K562 (cell line): ENCODE results near the gene SOWAHC.

Experiments
- CTBP1 ChIP-seq: fragments of 450-650 bp; IDR thresholded peaks from 2 replicates; pipeline ENCODE4 v1.6.1; 2016; ENCODE audit warnings: borderline replicate concordance
- EP300 ChIP-seq: IDR thresholded peaks from 2 replicates; pipeline ENCODE4 v1.6.1; 2012; ENCODE audit warnings: low read length, improper control_type of control experiment
- ETV6 ChIP-seq, 3 experiments: fragments of 150-350 bp in 1 of 3; sonication (generic) in 1 of 3; formaldehyde crosslinking in 1 of 3; IDR thresholded peaks; 2 replicates each; pipeline versions ENCODE4 v1.6.1 to v1.8.0; 2014 to 2022; ENCODE audit warnings: borderline replicate concordance in 2 of 3, low read depth in 2 of 3, antibody characterized with exemption in 1 of 3, low read length in 1 of 3, mild to moderate bottlenecking in 1 of 3, missing genetic modification reagents in 1 of 3
- IRF1 ChIP-seq: sonication (generic); formaldehyde crosslinking; IDR thresholded peaks from 2 replicates; pipeline ENCODE4 v1.8.0; 2022; ENCODE audit warnings: missing genetic modification reagents, mild to moderate bottlenecking, borderline replicate concordance
- KAT2B ChIP-seq: IDR thresholded peaks from one replicate; pipeline ENCODE4 v1.6.1; 2012; ENCODE audit warnings: low read depth, mild to moderate bottlenecking, control low read depth, inconsistent platforms, low read length, moderate library complexity
- NR0B1 ChIP-seq: fragments of 450-650 bp; IDR thresholded peaks from one replicate; pipeline ENCODE4 v1.6.1; 2018; ENCODE audit warnings: mild to moderate bottlenecking, moderate library complexity; ENCODE audit not compliant: partially characterized antibody
- POLR2AphosphoS5 ChIP-seq: IDR thresholded peaks from 2 replicates; pipeline ENCODE4 v1.6.1; 2011; ENCODE audit warnings: mild to moderate bottlenecking, low read depth, low read length, moderate library complexity; ENCODE audit not compliant: control insufficient read depth, insufficient read depth
- RFX5 ChIP-seq: IDR thresholded peaks from 2 replicates; pipeline ENCODE4 v1.6.1; 2011; ENCODE audit warnings: low read depth, mild to moderate bottlenecking, improper control_type of control experiment, low read length
- SREBF2 ChIP-seq: sonication (generic); formaldehyde crosslinking; IDR thresholded peaks from 2 replicates; pipeline ENCODE4 v1.4.0; 2020; ENCODE audit warnings: mild to moderate bottlenecking, missing genetic modification reagents
- TAF1 ChIP-seq: IDR thresholded peaks from 2 replicates; pipeline ENCODE4 v1.6.1; 2011; ENCODE audit warnings: mild to moderate bottlenecking, low read length, moderate library complexity; ENCODE audit not compliant: insufficient read depth, control insufficient read depth, severe bottlenecking; ENCODE audit errors: extremely low read depth
- TRIM28 ChIP-seq: fragments of 450-650 bp; IDR thresholded peaks from 2 replicates; pipeline ENCODE4 v1.6.1; 2017
- TF ChIP-seq, protein P1 (sequence below), 3 experiments: IDR thresholded peaks in 2 of 3; conservative IDR thresholded peaks in 1 of 3; 2 replicates each; pipeline ENCODE4 v1.5.1; 2011 to 2012; ENCODE audit warnings: low read length in 3 of 3, mild to moderate bottlenecking in 3 of 3, control low read depth in 2 of 3, improper control_type of control experiment in 1 of 3, inconsistent platforms in 1 of 3, low read depth in 1 of 3, mixed read lengths in 1 of 3, moderate library complexity in 1 of 3; ENCODE audit not compliant: insufficient read depth in 2 of 3

GRCh38 chr2:109592905-109593304 lies 21.3 kb upstream of the SOWAHC start:
- no peak for TF ChIP-seq POLR2AphosphoS5
- no peak for TF ChIP-seq TAF1
- no peak for TF ChIP-seq RFX5
- no peak for TF ChIP-seq IRF1 (CRISPR knock-in tag)
- TF ChIP-seq KAT2B = no peak
- TF ChIP-seq, protein P1, sequence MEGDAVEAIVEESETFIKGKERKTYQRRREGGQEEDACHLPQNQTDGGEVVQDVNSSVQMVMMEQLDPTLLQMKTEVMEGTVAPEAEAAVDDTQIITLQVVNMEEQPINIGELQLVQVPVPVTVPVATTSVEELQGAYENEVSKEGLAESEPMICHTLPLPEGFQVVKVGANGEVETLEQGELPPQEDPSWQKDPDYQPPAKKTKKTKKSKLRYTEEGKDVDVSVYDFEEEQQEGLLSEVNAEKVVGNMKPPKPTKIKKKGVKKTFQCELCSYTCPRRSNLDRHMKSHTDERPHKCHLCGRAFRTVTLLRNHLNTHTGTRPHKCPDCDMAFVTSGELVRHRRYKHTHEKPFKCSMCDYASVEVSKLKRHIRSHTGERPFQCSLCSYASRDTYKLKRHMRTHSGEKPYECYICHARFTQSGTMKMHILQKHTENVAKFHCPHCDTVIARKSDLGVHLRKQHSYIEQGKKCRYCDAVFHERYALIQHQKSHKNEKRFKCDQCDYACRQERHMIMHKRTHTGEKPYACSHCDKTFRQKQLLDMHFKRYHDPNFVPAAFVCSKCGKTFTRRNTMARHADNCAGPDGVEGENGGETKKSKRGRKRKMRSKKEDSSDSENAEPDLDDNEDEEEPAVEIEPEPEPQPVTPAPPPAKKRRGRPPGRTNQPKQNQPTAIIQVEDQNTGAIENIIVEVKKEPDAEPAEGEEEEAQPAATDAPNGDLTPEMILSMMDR (IDR thresholded peaks at IDR 0.05 in 2 of 3, conservative IDR thresholded peaks at IDR 0.05 in 1 of 3; ENCODE audit: insufficient read depth in 2 of 3, low read depth in 1 of 3, low read length in 3 of 3) = no peak
- TF ChIP-seq SREBF2 = no peak
- no peak for TF ChIP-seq ETV6 (IDR thresholded peaks at IDR 0.05; ENCODE audit: borderline replicate concordance in 1 of 2, low read depth in 2 of 2, low read length in 1 of 2)
- no peak for TF ChIP-seq ETV6 (CRISPR knock-in tag; IDR thresholded peaks at IDR 0.05; ENCODE audit: borderline replicate concordance)
- no peak for TF ChIP-seq EP300
- TF ChIP-seq CTBP1 = no peak
- TF ChIP-seq NR0B1 = no peak
- TF ChIP-seq TRIM28 = no peak
